Tibial nerve (tissue), 4 donors: ENCODE data around the gene TMEM135.

Experiments
- EP300 ChIP-seq, 2 donors: sonication (generic); formaldehyde crosslinking; IDR thresholded peaks; one replicate each; pipeline ENCODE4 v1.6.1; 2017; ENCODE audit warnings: antibody characterized with exemption in 2 of 2, mild to moderate bottlenecking in 1 of 2
- POLR2A ChIP-seq, 2 donors: fragments of 450-650 bp; IDR thresholded peaks; one replicate each; pipeline ENCODE4 v1.6.1; 2017; ENCODE audit warnings: antibody characterized with exemption in 2 of 2, mild to moderate bottlenecking in 2 of 2, moderate library complexity in 2 of 2
- TF ChIP-seq, protein P1 (sequence below), 5 experiments: fragments of 200-600 bp in 3 of 5; fragments of 450-650 bp in 2 of 5; sonication (generic) in 3 of 5; IDR thresholded peaks; one replicate each; pipeline ENCODE4 v1.5.1; 2016 to 2019; ENCODE audit warnings: antibody characterized with exemption in 5 of 5, mild to moderate bottlenecking in 3 of 5, moderate library complexity in 2 of 5

DNA sequence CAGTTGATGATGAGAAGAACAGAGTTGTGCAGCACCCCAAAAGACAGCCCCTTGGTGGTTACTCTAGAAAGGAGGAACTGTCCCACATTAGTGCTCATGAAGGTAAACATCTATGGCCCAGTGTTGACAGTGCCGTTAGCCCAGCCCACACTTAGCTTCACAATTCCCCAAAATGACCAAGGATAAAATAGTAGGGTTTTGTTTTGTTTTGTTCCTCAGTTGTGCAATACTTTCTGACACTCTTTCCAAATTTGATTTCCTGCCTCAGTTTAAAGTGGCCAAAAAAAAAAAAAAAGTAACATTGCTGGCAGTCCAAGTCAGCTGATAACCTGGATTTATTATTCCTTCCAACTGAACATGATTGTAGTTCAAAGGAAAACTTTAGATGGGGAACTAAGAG, 269.4 kb downstream of the TMEM135 start:
- TF ChIP-seq, protein P1, sequence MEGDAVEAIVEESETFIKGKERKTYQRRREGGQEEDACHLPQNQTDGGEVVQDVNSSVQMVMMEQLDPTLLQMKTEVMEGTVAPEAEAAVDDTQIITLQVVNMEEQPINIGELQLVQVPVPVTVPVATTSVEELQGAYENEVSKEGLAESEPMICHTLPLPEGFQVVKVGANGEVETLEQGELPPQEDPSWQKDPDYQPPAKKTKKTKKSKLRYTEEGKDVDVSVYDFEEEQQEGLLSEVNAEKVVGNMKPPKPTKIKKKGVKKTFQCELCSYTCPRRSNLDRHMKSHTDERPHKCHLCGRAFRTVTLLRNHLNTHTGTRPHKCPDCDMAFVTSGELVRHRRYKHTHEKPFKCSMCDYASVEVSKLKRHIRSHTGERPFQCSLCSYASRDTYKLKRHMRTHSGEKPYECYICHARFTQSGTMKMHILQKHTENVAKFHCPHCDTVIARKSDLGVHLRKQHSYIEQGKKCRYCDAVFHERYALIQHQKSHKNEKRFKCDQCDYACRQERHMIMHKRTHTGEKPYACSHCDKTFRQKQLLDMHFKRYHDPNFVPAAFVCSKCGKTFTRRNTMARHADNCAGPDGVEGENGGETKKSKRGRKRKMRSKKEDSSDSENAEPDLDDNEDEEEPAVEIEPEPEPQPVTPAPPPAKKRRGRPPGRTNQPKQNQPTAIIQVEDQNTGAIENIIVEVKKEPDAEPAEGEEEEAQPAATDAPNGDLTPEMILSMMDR (IDR thresholded peaks at IDR 0.05): no peak
- TF ChIP-seq POLR2A (IDR thresholded peaks at IDR 0.05) (no peak), EP300 (IDR thresholded peaks at IDR 0.05) (peak in 1 of 2 donors; percentile 44)
